Measurements from ENCODE around the gene WFDC1.

WFDC1 gene

GRCh38 chr16:84260766-84261554, 33.7 kb upstream of the WFDC1 start:
- Histone ChIP-seq H3K9me3 (ENCODE audit: insufficient read depth, low read depth, low read length) (no peaks in the 10 kb centered on the region), H3K27me3 (ENCODE audit: insufficient read depth, low read length) (no peaks in the 10 kb centered on the region), H3K27ac (ENCODE audit: low read depth, low read length) (no peak overlapping the region), H3K4me1 (ENCODE audit: insufficient read depth, low read length) (no peaks in the 10 kb centered on the region), H3K9ac (ENCODE audit: low read depth, low read length) (no peak overlapping the region), H3K4me3 (ENCODE audit: low read length) (no peak overlapping the region), H3K36me3 (ENCODE audit: insufficient read depth, low read length) (no peaks in the 10 kb centered on the region)
- WGBS, result 92% methylated on average over 23 of the region's 23 CpGs

- Histone ChIP-seq H3K27me3 (ENCODE audit: insufficient read depth, low read length) (no peaks in the 10 kb centered on the region), H3K4me3 (ENCODE audit: low read length) (no peak overlapping the region), H3K9ac (ENCODE audit: low read depth, low read length) (no peak overlapping the region), H3K27ac (ENCODE audit: low read depth, low read length) (no peak overlapping the region), H3K36me3 (ENCODE audit: insufficient read depth, low read length) (no peaks in the 10 kb centered on the region), H3K9me3 (ENCODE audit: insufficient read depth, low read depth, low read length) (no peaks in the 10 kb centered on the region), H3K4me1 (ENCODE audit: insufficient read depth, low read length) (no peaks in the 10 kb centered on the region)
- WGBS, result 93% methylated on average over 3 of the region's 4 CpGs
Observed at GRCh38 chr16:84262031-84262430, 32.6 kb upstream of the WFDC1 start.

GRCh38 chr16:84262939-84263338, 31.7 kb upstream of the WFDC1 start:
- no peak overlapping the region for H3K4me3 ChIP-seq (ENCODE audit: low read length)
- no peaks in the 10 kb centered on the region for H3K9me3 ChIP-seq (ENCODE audit: insufficient read depth, low read depth, low read length)
- no peak overlapping the region for H3K27ac ChIP-seq (ENCODE audit: low read depth, low read length)
- no peak overlapping the region for H3K9ac ChIP-seq (ENCODE audit: low read depth, low read length)
- no peaks in the 10 kb centered on the region for H3K4me1 ChIP-seq (ENCODE audit: insufficient read depth, low read length)
- 96% methylated on average over 1 of the region's 3 CpGs for WGBS
- H3K36me3 ChIP-seq (ENCODE audit: insufficient read depth, low read length), result no peaks in the 10 kb centered on the region
- no peaks in the 10 kb centered on the region for H3K27me3 ChIP-seq (ENCODE audit: insufficient read depth, low read length)

GRCh38 chr16:84266451-84266850, 28.2 kb upstream of the WFDC1 start:
- Histone ChIP-seq H3K36me3 (ENCODE audit: insufficient read depth, low read length) (no peaks in the 10 kb centered on the region), H3K9ac (ENCODE audit: low read depth, low read length) (no peak overlapping the region), H3K4me3 (ENCODE audit: low read length) (no peak overlapping the region), H3K27ac (ENCODE audit: low read depth, low read length) (no peak overlapping the region), H3K9me3 (ENCODE audit: insufficient read depth, low read depth, low read length) (no peaks in the 10 kb centered on the region), H3K4me1 (ENCODE audit: insufficient read depth, low read length) (no peaks in the 10 kb centered on the region), H3K27me3 (ENCODE audit: insufficient read depth, low read length) (no peaks in the 10 kb centered on the region)
- WGBS, result 34% methylated on average over 4 of the region's 4 CpGs

GRCh38 chr16:84267380-84267779, 27.3 kb upstream of the WFDC1 start:
- WGBS, result 67% methylated on average over 4 of the region's 4 CpGs
- no peak overlapping the region for H3K27ac ChIP-seq (ENCODE audit: low read depth, low read length)
- H3K9ac ChIP-seq (ENCODE audit: low read depth, low read length), result no peak overlapping the region
- H3K9me3 ChIP-seq (ENCODE audit: insufficient read depth, low read depth, low read length), result no peaks in the 10 kb centered on the region
- H3K27me3 ChIP-seq (ENCODE audit: insufficient read depth, low read length), result 0 out of 2 replicates have a peak, but pooled peaks cover 3% of the 10 kb centered on the region
- H3K36me3 ChIP-seq (ENCODE audit: insufficient read depth, low read length), result no peaks in the 10 kb centered on the region
- H3K4me1 ChIP-seq (ENCODE audit: insufficient read depth, low read length), result no peaks in the 10 kb centered on the region
- no peak overlapping the region for H3K4me3 ChIP-seq (ENCODE audit: low read length)

GRCh38 chr16:84268291-84269040, 26.2 kb upstream of the WFDC1 start:
- Histone ChIP-seq H3K27ac (ENCODE audit: low read depth, low read length) (no peak overlapping the region), H3K9me3 (ENCODE audit: insufficient read depth, low read depth, low read length) (no peaks in the 10 kb centered on the region), H3K4me1 (ENCODE audit: insufficient read depth, low read length) (no peaks in the 10 kb centered on the region), H3K4me3 (ENCODE audit: low read length) (no peak overlapping the region), H3K36me3 (ENCODE audit: insufficient read depth, low read length) (no peaks in the 10 kb centered on the region), H3K27me3 (ENCODE audit: insufficient read depth, low read length) (0 out of 2 replicates have a peak, but pooled peaks cover 3% of the 10 kb centered on the region), H3K9ac (ENCODE audit: low read depth, low read length) (no peak overlapping the region)
- WGBS, result 79% methylated on average over 18 of the region's 18 CpGs

- Histone ChIP-seq H3K36me3 (ENCODE audit: insufficient read depth, low read length) (no peaks in the 10 kb centered on the region), H3K9me3 (ENCODE audit: insufficient read depth, low read depth, low read length) (no peaks in the 10 kb centered on the region), H3K4me1 (ENCODE audit: insufficient read depth, low read length) (no peaks in the 10 kb centered on the region), H3K4me3 (ENCODE audit: low read length) (no peak overlapping the region), H3K27me3 (ENCODE audit: insufficient read depth, low read length) (0 out of 2 replicates have a peak, but pooled peaks cover 3% of the 10 kb centered on the region), H3K27ac (ENCODE audit: low read depth, low read length) (no peak overlapping the region), H3K9ac (ENCODE audit: low read depth, low read length) (no peak overlapping the region)
- WGBS, result 93% methylated on average over 9 of the region's 9 CpGs
Observed at GRCh38 chr16:84270071-84270470, 24.6 kb upstream of the WFDC1 start.

GRCh38 chr16:84270531-84270930, 24.1 kb upstream of the WFDC1 start:
- no peak overlapping the region for H3K4me3 ChIP-seq (ENCODE audit: low read length)
- H3K4me1 ChIP-seq (ENCODE audit: insufficient read depth, low read length), result no peaks in the 10 kb centered on the region
- no peaks in the 10 kb centered on the region for H3K36me3 ChIP-seq (ENCODE audit: insufficient read depth, low read length)
- no peak overlapping the region for H3K27ac ChIP-seq (ENCODE audit: low read depth, low read length)
- H3K9ac ChIP-seq (ENCODE audit: low read depth, low read length), result no peak overlapping the region
- H3K27me3 ChIP-seq (ENCODE audit: insufficient read depth, low read length), result 0 out of 2 replicates have a peak, but pooled peaks cover 3% of the 10 kb centered on the region
- 87% methylated on average over 10 of the region's 10 CpGs for WGBS
- H3K9me3 ChIP-seq (ENCODE audit: insufficient read depth, low read depth, low read length), result no peaks in the 10 kb centered on the region

- Histone ChIP-seq H3K27me3 (ENCODE audit: insufficient read depth, low read length) (0 out of 2 replicates have a peak, but pooled peaks cover 3% of the 10 kb centered on the region), H3K4me1 (ENCODE audit: insufficient read depth, low read length) (no peaks in the 10 kb centered on the region), H3K36me3 (ENCODE audit: insufficient read depth, low read length) (no peaks in the 10 kb centered on the region), H3K9me3 (ENCODE audit: insufficient read depth, low read depth, low read length) (no peaks in the 10 kb centered on the region), H3K27ac (ENCODE audit: low read depth, low read length) (no peak overlapping the region), H3K9ac (ENCODE audit: low read depth, low read length) (no peak overlapping the region), H3K4me3 (ENCODE audit: low read length) (no peak overlapping the region)
- 90% methylated on average over 1 of the region's 1 CpG for WGBS
Observed at GRCh38 chr16:84271037-84271436, 23.6 kb upstream of the WFDC1 start.

- H3K4me3 ChIP-seq (ENCODE audit: low read length), result no peak overlapping the region
- 85% methylated on average over 4 of the region's 4 CpGs for WGBS
- H3K9ac ChIP-seq (ENCODE audit: low read depth, low read length), result no peak overlapping the region
- H3K27ac ChIP-seq (ENCODE audit: low read depth, low read length), result no peak overlapping the region
- H3K9me3 ChIP-seq (ENCODE audit: insufficient read depth, low read depth, low read length), result no peaks in the 10 kb centered on the region
- H3K36me3 ChIP-seq (ENCODE audit: insufficient read depth, low read length), result no peaks in the 10 kb centered on the region
- H3K4me1 ChIP-seq (ENCODE audit: insufficient read depth, low read length), result no peaks in the 10 kb centered on the region
- H3K27me3 ChIP-seq (ENCODE audit: insufficient read depth, low read length), result 0 out of 2 replicates have a peak, but pooled peaks cover 3% of the 10 kb centered on the region
Observed at GRCh38 chr16:84271866-84272265, 22.8 kb upstream of the WFDC1 start.

- no peak overlapping the region for H3K27ac ChIP-seq (ENCODE audit: low read depth, low read length)
- H3K36me3 ChIP-seq (ENCODE audit: insufficient read depth, low read length), result no peaks in the 10 kb centered on the region
- H3K9ac ChIP-seq (ENCODE audit: low read depth, low read length), result no peak overlapping the region
- no peaks in the 10 kb centered on the region for H3K4me1 ChIP-seq (ENCODE audit: insufficient read depth, low read length)
- H3K27me3 ChIP-seq (ENCODE audit: insufficient read depth, low read length), result 0 out of 2 replicates have a peak, but pooled peaks cover 3% of the 10 kb centered on the region
- no peak overlapping the region for H3K4me3 ChIP-seq (ENCODE audit: low read length)
- 0% methylated on average over 1 of the region's 1 CpG for WGBS
- H3K9me3 ChIP-seq (ENCODE audit: insufficient read depth, low read depth, low read length), result no peaks in the 10 kb centered on the region
Observed at GRCh38 chr16:84272740-84273320, 21.8 kb upstream of the WFDC1 start.
